Retinal pigment epithelial cell (primary cell): Measurements from ENCODE around the gene ENTPD5.

Source experiments
- DNase-seq: peaks from one replicate; pipeline ENCODE4 v3.0.0-alpha.2; 2010; ENCODE audit warnings: low read depth
- H3K4me3 ChIP-seq: 2 replicates; pipeline ENCODE4 v1.5.1; 2011; ENCODE audit warnings: mild to moderate bottlenecking, low read length, control low read depth, moderate library complexity
- CTCF ChIP-seq: conservative IDR thresholded peaks from 2 replicates; pipeline ENCODE4 v1.5.1; 2011; ENCODE audit warnings: low read depth, low read length, control low read depth, inconsistent platforms

ENTPD5 gene

DNA sequence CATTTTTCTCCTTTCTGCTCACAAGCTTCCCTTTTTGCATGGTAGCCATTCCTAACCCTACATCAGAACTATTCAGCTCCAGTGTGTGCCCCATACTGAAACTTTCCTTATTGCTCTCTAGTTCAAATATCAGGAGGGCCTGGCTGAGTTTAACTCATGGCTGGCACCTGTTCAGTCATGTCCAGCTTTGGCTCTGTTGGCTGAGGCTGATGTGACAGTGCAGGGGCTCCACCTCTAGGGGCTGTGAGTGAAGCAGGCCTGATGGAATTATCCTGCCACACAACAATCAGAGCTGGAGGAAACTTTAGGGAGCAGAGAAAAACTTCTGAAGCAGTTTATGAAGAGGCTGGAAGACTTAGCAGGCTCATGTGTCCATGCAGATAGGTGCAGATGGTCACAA is 60.5 kb downstream of the ENTPD5 start:
- no peak for DNase-seq
- H3K4me3 ChIP-seq = no peak overlapping the region
- TF ChIP-seq CTCF = no peak

DNA sequence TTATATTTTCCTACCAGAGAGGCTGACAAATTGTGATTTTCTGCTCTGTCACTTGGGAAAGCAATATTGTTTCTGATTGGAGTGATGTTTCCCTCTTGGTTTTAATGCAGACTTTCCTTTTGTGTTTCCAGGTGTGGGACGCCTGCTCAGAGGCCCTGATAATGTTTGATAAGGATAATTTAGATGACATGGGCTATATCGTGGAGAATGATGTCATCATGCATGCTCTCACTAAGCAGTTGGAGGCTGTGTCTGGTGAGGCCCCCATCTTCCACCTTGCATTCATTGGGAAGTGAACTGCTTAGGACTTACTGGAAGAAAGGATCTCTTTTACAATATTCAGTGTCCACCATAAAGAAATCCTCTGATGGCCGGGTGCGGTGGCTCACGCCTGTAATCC is 63.4 kb downstream of the ENTPD5 start:
- TF ChIP-seq CTCF = no peak
- DNase-seq = no peak
- no peak overlapping the region for H3K4me3 ChIP-seq

DNA sequence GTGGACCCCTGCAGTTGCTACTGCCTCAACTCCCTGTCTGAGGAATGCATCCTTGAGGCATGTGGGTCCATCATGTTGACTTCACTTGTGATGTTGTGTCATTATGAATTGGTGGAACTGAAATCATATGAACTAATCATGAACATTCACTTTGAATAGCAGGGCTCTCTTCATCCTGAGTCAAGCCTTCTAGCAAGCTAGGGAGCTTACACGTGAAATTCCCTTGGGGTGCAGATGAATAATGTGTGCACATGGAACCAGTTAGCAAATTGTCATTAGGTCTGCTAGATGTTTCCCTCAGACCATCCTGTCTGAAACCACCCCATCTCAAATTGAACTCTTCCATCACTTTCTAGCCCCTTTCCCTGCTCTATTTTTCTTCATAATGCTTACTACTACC is 65.4 kb downstream of the ENTPD5 start:
- DNase-seq = no peak
- no peak overlapping the region for H3K4me3 ChIP-seq
- no peak for TF ChIP-seq CTCF

- DNase-seq = peak; percentile 90
- H3K4me3 ChIP-seq = peak within 1 kb of the TSS; percentile 76
- peak; percentile 17 for TF ChIP-seq CTCF
These were observed 69.0 kb downstream of the ENTPD5 start, which contains the start of the genes COQ6 and FAM161B for GRCh38 chr14:73949752-73950734. TSS of gene COQ6 (plus strand) at chr14:73950302. CDS start at chr14:73950333, 31 bp downstream. TSS of gene FAM161B (minus strand) at chr14:73950094. CDS start at chr14:73950026, 68 bp downstream.

GRCh38 chr14:73945159-73945670 is 73.9 kb downstream of the ENTPD5 start:
- H3K4me3 ChIP-seq = no peak overlapping the region
- DNase-seq = no peak
- TF ChIP-seq CTCF = no peak

DNA sequence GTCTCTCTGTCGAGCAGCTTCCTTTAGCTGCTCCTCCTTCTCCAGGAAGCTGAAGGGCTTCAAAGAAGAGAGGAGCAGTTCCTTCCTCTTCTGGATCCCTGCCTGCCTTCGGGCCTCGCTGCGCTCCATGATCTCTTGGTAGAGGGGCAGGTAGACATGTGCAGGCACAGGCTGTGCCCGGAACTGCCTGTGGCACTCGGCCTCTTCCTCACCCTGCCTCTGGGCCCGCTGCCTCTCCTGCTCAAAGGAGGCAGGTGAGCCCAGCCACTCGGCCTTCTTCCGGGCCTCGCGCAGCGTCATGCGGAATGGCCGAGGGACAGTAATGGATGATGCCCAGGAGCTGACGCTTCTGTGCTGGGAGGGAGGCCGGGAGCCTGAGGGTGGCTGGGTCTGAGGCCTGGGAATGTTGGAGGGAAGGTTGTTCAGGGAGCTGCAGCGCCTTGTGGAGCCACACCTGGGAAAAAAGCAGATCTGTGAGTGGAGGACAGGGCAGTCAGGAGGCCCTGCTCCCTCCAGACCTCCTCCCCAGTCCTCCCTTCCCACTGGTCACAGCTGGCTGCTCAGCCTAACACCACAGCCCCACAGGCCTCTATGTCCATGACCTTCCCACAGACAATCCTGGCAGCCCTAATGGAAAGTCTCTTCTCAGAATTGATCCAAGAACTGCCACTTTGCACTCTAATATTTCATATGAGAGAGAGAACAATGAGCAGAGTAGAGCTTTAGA is 74.5 kb downstream of the ENTPD5 start:
- no peak for TF ChIP-seq CTCF
- DNase-seq = no peak
- no peak overlapping the region for H3K4me3 ChIP-seq
